Measurements from ENCODE around the gene FHL3.
A peak's percentile ranks its signal among the peaks of the same experiment; 100 is the strongest.

The FHL3 gene

GRCh38 chr1:38022810-38023209 lies 17.5 kb upstream of the FHL3 start:
- no peak for DNase-seq (ENCODE audit: low spot score)
- in situ Hi-C loops (cut with MboI; ENCODE audit: low sequenced_read_pairs, unreplicated experiment): loop anchor here (10.0 kb wide), 1 partner anchor 562 kb away; no protein-coding TSS in a partner anchor
- no peak for TF ChIP-seq CTCF (IDR thresholded peaks at IDR 0.05; ENCODE audit: borderline replicate concordance, control extremely low read depth, extremely low read depth, insufficient read depth, missing control alignments)

- in situ Hi-C loops (cut with MboI; ENCODE audit: low sequenced_read_pairs, unreplicated experiment): loop anchor here (10.0 kb wide), 1 partner anchor 563 kb away; no protein-coding TSS in a partner anchor
- DNase-seq (ENCODE audit: low spot score): no peak
- no peak for TF ChIP-seq CTCF (IDR thresholded peaks at IDR 0.05; ENCODE audit: borderline replicate concordance, control extremely low read depth, extremely low read depth, insufficient read depth, missing control alignments)
Observed at GRCh38 chr1:38021969-38022368, 16.7 kb upstream of the FHL3 start.

GRCh38 chr1:38020396-38020795 lies 15.1 kb upstream of the FHL3 start:
- in situ Hi-C loops (cut with MboI; ENCODE audit: low sequenced_read_pairs, unreplicated experiment): loop anchor here (10.0 kb wide), 1 partner anchor 564 kb away; no protein-coding TSS in a partner anchor

GRCh38 chr1:38018864-38019343 lies 13.6 kb upstream of the FHL3 start:
- TF ChIP-seq CTCF (IDR thresholded peaks at IDR 0.05; ENCODE audit: borderline replicate concordance, control extremely low read depth, extremely low read depth, insufficient read depth, missing control alignments): peak; percentile 30
- peak; percentile 52 for DNase-seq (ENCODE audit: low spot score)
- in situ Hi-C loops (cut with MboI; ENCODE audit: low sequenced_read_pairs, unreplicated experiment): no loop called here

More at GRCh38 chr1:38020396-38020795, 15.1 kb upstream of the FHL3 start:
- no peak for TF ChIP-seq CTCF (IDR thresholded peaks at IDR 0.05; ENCODE audit: borderline replicate concordance, control extremely low read depth, extremely low read depth, insufficient read depth, missing control alignments)
- DNase-seq (ENCODE audit: low spot score): no peak

- TF ChIP-seq CTCF (IDR thresholded peaks at IDR 0.05; ENCODE audit: borderline replicate concordance, control extremely low read depth, extremely low read depth, insufficient read depth, missing control alignments): no peak
- DNase-seq (ENCODE audit: low spot score): no peak
- in situ Hi-C loops (cut with MboI; ENCODE audit: low sequenced_read_pairs, unreplicated experiment): no loop called here
Observed at GRCh38 chr1:38015978-38016725, 10.8 kb upstream of the FHL3 start.

GRCh38 chr1:38014724-38015424 lies 9.6 kb upstream of the FHL3 start:
- in situ Hi-C loops (cut with MboI; ENCODE audit: low sequenced_read_pairs, unreplicated experiment): no loop called here
- TF ChIP-seq CTCF (IDR thresholded peaks at IDR 0.05; ENCODE audit: borderline replicate concordance, control extremely low read depth, extremely low read depth, insufficient read depth, missing control alignments): no peak
- DNase-seq (ENCODE audit: low spot score): no peak

Data from GM13976 (cell line).